HG02798 (cell line): ENCODE results near the gene PFKFB3.

Source experiments
- ATAC-seq: cut with Tn5 transposase; IDR thresholded peaks from one replicate; pipeline ENCODE4 v1.9.1; 2021; ENCODE audit warnings: mild to moderate bottlenecking; ENCODE audit not compliant: unreplicated experiment, poor library complexity

PFKFB3 gene

DNA sequence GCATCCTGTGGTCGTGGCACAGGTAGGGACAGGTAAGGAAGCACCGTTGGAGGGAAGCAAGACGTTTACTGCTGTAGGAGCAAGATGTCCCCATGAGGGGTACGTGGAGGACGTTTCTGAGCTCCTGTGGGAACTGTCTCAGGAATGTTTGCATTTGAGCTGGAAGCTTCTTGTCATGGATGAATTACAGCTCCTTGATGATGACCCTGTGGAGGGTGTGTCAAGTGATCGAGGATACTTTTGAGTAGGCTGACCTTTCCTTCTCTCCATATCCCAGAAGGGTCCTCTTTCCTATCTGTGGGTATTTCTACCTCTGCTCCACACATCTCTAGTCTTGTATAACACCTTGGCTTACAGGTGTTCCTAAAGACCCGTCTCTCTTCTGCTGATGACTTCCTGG, 94.8 kb downstream of the PFKFB3 start:
- ATAC-seq = no peak

- no peak for ATAC-seq
These were observed 95.2 kb downstream of the PFKFB3 start for GRCh38 chr10:6297951-6298381.

GRCh38 chr10:6298428-6298827, 95.7 kb downstream of the PFKFB3 start:
- ATAC-seq = no peak

DNA sequence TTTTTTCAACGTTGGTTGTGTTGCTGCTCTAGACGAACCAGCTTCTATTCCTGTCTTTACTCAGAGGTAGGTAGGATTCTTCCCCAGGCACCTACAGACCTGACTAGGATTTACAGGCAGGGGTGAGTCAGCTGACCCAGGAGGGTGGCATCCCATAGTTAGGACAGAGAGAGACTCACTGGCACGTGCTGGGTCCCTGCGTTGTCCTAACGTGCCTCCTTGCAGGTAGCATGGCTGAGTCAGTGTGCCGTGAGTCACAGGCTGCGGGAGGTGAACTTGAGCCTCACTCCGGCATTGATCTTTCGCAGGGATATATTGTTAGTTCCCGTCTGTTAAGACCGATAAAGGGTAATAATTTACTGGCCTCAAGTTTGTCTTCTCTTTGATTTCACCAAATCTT, 96.5 kb downstream of the PFKFB3 start:
- ATAC-seq = no peak

DNA sequence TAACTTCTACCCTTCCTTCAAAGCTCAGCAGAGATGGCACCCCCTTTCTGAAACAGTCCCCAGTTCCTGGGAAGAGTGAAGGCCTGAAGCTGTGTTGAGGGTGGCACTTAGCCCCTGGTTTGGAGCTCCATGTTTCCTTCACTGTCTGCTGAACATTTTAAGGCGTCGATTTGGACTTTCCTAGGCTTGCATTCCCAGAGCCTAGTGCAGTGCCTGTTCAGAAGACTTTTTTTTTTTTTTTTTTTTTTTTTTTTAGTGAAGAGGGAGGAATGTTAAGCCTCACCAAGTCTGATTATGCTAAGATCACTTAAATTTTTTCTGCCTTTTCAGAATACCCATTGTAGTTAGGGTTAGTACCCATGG, 97.0 kb downstream of the PFKFB3 start:
- no peak for ATAC-seq

GRCh38 chr10:6300106-6300783, 97.5 kb downstream of the PFKFB3 start:
- peak; percentile 83 for ATAC-seq

DNA sequence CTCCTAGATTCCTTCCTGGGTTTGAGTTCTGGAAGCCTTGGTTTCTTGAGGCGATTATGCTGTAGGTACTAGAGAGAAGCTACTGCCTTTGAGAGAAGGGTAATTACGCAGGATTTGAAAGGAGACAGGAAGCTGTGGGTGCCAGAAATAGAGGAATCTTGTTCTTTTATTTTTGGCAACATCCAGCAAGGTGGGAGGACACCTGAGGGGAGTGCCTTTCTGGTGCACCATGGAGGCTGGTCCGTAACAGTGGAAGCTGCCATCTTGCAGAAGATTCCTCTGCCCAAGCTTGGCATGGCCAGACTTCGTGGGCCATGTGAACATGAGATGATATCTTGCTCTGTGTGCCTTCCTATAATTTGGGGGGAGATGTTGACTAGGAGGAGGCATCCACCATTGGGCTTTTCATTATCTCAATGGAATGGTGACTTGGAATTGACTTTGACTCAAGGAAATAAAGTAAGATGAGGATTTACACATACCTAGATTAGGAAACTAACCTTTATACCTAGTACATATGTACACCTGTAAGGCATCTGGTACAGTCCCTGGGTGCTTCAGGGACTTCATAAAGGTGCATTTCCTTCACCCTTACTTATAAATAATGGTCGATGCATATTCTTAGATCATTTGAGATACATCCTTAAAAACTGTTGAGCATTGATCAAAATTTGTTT, 98.2 kb downstream of the PFKFB3 start:
- ATAC-seq = no peak

DNA sequence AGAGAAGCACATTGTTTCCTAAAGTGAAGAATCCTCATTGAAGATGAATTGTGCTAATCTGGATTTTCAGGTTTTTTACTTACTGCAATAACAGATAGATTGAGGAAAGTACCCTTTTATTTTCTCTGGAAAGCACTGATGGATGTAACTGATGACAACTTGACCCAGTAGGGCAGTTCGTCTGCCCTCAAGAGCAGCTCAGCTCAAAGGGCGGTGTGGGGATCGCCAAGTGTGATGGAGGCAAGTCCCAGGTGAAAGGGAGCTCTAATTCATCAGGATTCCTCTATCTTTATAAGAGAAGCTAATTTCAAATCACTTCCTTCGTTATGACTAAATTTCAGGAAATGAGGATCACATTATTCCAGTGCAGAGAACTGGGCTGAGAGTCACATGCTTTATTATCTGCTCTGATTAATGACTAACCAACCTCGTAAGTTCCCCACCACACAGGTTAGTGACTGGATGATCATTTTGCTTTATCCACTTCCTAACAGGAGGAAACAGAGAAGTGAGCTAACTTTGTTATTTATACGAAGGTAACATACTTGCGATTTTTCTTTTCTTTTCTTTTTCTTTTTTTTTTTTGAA, 98.8 kb downstream of the PFKFB3 start:
- no peak for ATAC-seq
